OCI-LY1 (cell line): ENCODE results near the gene IMMT.

ENCODE experiments used
- CTCF ChIP-seq: fragments of 200-600 bp; sonication (generic), shearing (Covaris generic); IDR thresholded peaks from 2 replicates; pipeline ENCODE4 v1.5.1; 2017; ENCODE audit warnings: mild to moderate bottlenecking, antibody characterized with exemption, low read length, moderate library complexity, mixed read lengths
- EZH2 ChIP-seq: fragments of 200-600 bp; sonication (generic), shearing (Covaris generic); IDR thresholded peaks from 2 replicates; pipeline ENCODE4 v1.8.0; 2017; ENCODE audit warnings: borderline replicate concordance, mixed run types, mild to moderate bottlenecking, antibody characterized with exemption, low read length, moderate library complexity, mixed read lengths

DNA sequence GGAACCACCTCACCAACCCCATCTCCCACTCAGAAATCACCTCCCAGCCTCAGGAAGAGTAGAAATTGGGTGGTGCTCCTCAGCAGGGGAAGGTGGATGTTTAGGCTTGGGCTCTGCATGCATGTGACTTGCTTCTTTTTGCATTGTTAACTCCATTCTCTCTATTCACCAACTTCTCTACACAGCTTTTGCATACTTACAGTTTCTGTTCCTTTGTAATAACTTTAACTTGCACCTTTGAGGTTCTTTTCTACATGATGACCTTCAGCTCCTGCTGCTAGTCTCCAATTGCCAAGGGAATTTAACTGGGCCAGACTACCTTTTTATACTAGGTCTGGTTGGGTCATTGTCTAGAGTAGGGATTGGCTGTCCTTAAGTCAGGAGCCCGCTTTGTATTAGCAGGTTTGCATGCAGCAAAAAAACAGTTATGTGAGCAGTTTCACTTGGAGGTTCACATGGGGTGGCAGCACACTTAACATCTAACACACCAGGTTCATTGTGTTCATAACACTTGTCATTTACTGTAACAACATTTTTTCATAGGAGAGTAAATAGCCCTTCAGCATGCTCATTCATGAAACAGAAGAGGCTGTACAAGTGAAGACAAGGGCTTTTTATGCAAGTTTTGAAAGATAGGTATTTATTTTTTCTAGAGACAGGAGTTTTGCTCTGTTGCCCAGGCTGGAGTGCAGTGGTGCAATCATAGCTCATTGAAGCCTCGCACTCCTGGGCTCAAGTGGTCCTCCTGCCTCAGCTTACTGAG is 16.0 kb upstream of the IMMT start:
- TF ChIP-seq CTCF: no peak
- TF ChIP-seq EZH2: no peak
